Stimulated activated CD4-positive, alpha-beta T cell treated with anti-CD3 and anti-CD28 coated beads, Interleukin-12 subunit alpha, Interleukin-12 subunit beta, amount 100 ng/mL, for 4 hours (primary cell): ENCODE data around the gene GASK1A.

Experiments used
- DNase-seq: peaks from one replicate; pipeline ENCODE4 v3.0.0-alpha.2; 2020

The GASK1A gene

DNA sequence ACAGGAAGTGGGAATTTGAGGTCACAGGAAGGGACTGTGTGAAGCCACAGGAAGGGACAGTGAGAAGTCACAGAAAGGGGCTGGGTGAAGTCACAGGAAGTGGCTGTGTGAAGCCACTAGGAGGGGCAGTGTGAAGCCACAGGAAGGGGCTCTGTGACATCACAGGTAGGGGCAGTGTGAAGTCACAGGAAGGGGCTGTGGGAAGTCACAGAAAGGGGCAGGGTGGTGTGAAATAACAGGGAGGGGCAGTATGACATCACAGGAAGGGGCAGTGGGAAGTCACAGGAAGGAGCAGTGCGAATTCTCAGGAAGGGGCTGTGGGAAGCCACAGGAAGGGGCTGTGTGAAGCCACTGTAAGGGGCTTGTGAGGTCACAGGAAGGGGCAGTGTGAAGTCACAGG lies 35.8 kb downstream of the GASK1A start:
- DNase-seq, result no peak

DNA sequence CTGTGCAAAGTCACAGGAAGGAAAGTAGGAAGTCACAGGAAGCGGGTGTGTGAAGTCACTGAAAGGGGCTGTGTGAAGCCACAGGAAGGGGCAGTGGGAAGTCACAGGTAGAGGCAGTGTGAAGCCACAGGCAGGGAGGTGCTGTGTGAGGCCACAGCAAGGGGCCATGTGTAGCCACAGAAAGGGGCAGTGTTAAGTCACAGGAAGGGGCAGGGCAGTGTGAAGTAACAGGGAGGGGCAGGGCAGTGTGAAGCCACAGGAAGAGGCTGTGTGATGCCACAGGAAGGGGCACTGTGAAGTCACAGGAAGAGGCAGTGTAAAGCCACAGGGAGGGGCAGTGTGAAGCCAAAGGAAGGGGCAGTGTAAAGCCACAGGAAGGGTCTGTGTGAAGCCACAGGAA lies 36.5 kb downstream of the GASK1A start:
- DNase-seq, result no peak

DNA sequence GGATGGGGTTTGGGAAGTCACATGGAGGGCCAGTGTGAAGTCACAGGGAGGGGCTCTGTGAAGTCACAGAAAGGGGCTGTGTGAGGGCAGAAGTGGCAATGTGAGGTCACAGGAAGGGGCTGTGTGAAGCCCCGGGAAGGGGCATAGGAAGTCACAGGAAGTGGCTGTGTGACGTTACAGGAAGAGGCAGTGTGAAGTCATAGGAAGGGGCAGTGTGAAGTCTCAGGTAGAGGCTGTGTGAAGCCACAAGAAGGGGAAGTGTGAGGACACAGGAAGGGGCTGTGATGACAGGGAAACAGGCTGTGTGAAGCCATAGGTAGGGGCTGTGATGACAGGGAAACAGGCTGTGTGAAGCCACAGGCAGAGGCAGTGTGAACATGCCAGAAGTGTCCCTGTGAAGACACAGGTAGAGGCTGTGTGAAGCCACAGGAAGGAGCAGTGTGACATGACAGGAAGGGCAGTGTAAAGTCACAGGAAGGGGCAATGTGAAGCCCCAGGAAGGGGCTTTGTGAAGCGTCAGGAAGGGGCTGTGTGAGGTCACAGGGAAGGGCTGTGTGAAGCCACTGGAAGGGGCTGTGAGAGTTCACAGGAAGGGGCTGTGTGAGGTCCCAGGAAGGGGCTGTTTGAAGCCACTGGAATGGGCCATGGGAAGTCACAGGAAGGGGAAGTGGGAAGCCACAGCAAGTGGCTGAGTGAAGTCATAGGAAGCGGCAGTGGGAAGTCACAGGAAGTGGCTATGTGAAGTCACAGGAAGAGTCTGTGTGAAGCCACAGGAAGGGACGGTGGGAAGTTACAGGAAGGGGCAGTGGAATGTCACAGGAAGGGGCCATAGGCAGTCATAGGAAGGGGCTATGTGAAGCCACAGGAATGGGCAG lies 37.1 kb downstream of the GASK1A start:
- DNase-seq, result no peak

DNA sequence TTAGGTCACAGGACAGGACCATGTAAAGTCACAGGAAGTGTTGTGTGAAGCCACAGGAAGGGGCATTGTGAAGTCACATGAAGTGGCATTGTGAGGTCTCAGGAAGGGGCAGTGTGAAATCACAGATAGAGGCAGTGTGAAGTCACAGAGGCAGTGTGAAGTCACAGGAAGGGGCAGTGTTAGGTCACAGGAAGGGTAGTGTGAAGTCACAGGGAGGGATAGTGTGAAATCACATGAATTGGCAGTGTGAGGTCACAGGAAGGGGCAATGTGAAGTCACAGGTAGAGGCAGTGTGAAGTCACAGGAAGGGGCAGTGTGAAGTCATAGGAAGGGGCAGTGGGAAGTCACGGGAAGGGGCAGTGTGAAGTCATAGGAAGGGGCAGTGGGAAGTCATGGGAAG lies 37.9 kb downstream of the GASK1A start:
- DNase-seq, result no peak

DNA sequence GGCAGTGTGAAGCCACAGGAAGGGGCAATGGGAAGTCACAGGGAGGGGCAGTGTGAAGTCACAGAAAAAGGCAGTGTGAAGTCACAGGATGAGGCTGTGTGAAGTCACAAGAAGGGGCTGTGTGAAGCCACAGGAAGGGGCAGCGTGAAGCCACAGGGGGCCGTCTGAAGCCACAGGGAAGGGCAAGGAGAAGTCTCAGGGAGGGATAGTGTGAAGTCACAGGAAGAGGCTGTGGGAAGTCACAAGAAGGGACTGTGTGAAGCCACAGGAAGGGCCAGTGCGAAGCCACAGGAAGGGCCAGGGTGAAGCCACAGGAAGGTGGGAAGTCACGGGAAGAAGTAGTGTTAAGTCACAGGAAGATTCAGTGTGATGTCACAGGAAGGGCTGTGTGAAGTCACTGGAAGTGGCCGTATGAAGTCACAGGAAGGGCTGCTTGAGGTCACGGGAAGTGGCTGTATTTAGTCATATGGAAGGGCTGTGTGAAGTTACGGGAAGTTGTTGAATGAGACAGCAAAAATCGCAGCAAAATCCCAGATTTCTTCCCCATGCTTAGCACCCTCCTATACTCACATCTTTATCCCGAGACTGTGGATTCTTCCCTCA lies 38.6 kb downstream of the GASK1A start:
- no peak for DNase-seq

DNA sequence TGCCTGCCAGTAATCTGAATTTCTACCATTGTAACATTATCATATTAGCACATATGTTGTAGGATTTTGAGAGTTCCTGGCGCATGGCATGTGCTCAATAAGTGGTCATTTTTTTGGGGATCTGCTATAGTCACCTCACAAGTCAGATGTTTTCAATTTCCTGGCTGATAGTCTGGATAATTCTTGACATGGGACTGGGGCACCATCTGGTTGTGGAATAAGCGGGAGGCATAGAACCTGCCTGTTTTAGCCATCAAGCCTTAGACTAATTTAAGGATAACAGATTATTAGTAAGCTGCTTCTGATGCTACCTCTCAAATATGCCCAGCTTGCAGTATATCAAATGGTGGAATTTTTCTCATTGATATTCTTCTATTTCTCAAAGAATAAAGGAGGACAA lies 39.1 kb downstream of the GASK1A start:
- no peak for DNase-seq

DNA sequence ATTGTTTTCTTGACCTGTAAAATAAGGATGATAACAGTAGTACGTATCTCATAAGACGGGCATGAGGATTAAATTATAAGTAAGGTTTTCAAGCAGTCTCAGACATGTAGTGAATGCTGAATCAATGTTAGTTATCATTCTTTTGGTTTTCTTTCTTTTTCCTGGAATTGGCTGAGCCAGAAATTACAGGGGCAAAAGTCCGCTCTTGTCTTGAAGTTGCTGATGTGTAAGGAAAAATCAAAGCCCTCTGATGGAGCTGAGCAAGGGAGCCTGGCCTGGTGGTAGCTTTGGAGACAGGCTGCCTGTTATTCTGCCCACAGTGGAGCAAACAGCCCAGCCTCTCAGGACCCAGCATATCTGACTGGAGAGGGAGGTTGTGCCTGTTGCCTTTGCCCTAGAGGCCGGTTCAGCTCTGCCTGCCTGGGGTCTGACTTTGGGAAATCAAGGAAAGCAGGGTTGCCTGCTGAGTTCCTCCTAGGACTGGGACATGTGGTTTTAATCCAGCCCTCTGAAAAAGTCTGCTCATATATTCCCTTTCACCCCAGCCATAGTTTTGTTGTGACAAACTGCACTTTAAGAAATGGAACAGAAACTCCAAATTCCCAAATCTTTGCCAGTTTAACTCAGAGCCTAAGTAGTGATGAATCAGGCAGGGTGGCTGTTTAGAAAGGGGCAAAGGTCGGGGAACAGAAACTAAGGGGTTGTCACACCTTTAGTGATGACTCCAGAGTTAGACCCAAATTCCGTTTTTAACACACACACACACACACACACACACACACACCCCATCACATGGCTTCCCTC lies 40.1 kb downstream of the GASK1A start:
- no peak for DNase-seq

DNA sequence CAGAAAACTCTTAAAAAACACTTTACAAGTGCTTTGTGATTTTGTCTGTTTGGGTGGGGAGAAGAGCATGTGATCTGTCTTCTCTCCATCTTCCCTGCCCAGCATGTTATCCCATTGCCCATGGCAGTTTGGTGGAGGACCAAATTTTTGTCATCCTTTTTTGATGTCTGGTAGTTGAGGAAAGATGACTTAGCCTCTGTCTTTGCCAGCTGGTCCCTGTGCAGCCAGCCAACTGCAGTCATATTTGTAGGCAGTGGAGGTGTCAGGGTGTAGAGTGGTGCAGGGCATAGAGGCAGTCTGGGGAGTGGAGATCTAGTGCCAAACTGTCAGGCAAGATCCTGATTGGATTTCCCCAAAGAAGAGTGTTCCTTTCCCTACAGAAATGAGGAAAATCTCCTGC lies 40.7 kb downstream of the GASK1A start:
- DNase-seq, result no peak

DNA sequence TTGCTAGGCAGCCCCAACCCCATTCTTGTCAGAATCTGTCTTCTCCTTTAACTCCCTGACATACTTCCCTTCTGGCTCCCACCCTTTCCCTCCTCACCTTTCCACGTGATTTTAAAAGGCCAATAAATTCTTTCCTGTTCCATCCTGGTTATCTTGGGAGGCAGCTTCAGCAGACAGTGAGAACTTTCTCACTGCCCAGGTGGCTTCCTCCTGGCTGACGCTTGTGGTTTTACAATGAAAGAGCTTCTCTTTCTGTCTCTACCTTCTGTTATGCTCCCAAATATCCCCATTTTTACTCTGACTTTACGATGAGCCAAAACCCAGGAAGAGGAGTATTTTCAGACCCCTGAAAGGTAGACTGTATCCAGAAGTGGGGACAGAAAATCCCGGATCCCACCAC lies 42.1 kb downstream of the GASK1A start:
- DNase-seq, result no peak

DNA sequence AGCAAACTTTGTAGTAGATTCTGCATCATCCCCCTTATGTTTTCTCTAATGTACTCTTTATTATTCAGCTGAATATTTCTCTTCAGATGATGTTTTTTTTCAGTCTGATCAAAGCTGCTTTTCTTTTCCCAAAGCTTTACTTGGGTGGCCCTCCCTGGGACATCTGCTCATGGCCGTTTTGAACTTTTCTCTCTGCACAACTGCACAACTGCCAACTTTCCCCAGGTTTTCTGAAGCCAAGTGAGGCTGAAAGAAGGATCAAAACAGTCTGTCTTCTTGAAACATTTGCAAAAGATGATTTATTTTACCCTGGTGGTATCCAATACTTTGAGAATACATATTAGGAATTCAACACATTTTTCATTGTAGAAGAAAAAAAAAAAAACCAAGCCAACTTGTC lies 43.0 kb downstream of the GASK1A start:
- no peak for DNase-seq

DNA sequence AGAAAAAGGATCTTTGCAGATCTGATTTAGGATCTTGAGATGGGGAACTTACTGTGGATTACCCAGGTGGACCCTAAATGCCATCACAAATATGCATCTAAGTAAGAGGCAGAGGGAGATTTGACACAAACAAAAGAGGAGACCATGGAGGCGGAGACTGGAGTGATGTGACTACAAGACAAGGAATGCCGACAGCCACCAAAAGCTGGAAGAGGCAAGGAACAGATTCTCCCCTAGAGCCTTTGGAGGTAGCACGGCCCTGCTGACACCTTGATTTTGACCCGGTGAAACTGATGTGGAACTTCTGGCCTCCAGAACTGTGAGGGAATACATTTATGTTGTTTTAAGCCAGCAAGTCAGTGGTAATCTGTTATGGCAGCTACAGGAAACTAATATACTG lies 44.0 kb downstream of the GASK1A start:
- DNase-seq, result no peak

DNA sequence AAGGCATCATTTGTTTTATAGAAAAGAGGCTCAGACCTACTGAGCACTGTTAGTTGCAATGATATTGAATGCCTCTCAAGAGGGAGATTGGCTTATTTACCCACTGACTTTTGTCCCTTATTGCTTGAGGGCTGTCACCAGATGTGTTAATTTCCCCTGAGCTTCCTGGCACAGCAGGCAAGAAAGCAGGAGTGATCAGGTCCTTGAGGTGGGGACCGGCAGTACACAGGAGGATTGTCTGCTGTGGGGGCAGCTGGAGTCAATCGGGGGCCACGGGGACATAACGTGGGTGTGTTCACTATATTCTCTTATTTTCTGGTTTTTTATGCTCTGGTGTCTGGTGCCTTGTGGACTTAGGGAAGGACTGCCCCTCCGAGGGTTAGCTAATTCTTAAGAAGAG lies 44.6 kb downstream of the GASK1A start:
- no peak for DNase-seq

DNA sequence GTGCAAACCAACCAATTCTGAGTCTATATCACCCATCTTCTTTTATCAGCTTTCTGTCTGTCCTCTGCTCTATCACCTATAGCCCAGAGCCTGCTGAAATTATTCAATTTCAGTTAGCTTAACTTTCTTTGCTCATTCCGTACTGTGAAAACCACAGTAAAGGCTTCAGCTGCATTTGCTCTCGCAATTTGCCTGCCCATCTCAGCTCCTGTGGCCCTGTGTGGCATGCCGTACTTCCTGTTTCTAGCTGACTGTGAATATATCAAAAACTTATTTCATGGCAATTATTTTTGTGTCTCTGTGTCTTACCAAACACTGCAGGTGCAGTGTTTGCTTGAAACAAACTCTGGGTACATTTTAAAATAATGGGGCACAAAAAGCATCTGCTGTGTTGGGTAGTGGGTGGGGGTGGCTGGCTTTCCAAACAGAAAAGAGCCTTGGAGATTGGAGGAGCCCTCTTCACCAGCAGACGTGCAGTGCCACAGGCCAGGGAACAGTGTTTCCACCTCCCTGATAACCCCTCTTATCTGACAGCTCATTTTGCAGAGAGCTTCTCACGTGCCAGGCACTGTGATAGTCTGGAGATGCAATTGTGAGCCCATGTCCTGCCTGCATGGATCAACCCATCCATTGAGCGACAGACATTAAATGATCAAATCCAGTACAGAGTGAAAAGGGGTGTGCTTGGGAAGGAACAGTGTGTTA lies 45.2 kb downstream of the GASK1A start:
- peak; percentile 19 for DNase-seq

DNA sequence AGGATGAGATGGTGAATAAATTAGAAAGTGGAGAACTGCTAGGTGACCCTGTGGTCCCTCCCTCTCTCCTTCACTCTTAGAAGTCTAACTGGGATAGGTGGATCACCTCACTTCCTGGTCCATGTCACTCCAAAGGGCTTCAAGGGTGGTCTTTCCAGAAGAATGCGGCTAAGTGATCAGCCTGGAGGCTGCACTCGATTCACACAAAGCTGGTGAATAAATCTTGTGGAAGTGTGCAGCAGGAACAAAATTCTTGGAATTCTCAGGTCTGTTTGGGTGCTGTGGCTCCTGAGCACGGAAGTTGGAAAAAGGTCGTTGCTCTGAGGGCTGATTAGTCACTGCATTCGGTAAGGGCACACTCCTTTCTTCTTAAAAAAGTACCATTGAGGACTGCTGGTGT lies 46.3 kb downstream of the GASK1A start:
- DNase-seq, result no peak

DNA sequence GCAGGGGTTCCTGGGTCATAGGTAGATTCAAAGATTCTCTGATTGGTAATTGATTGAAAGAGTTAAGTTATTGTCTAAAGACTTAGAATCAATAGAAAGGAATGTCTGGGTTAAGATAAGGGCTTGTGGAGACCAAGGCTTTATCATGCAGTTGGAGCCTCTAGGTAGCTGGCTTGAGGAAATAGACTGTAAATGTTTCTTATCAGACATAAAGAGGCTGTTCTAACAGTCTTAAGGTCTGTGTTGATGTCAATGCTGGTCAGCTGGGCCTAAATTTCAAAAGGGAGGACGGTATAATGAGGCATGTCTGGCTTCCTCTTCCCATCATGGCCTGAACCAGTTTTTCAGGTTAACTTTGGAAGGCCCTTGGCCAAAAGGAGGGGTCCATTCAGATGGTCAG lies 48.9 kb downstream of the GASK1A start:
- DNase-seq, result no peak

DNA sequence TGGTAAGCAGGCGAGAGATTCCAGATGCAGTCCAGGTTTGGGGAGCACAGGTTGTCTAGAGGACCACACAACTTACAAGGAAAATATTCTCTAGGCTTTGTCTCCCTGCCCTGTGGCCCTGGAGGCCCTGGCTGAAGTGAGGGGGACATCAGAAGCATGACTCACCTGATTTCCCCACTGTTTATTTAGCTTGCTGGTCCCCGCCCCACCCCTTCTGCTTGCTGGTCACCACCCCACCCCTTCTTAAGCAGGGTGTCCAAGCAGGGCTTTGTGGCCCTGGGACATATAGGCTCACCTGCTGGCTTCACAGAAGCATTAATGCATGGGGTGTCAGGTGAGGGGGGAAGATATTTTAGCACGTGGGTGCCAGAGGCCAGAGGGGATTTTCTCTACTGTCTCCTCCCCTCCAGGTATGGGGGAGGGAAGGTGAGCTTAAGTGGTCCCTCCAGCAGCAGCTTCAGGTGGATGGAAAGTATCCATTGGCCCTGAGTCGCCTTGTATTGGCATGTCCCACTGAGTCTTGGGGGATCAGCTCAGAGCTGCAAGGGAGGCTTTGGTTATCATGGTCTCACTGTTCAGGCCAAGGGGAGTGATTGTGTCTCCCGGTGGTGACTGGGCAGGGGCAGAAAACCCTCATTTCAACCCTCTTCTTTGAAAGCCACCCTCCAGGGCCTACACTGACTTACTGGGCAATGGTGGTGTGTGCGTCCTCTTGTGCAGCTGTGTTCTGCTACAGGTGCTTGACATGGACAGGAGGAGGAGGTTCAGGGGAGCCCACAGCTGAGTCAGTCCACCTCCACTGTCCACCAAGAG lies 49.8 kb downstream of the GASK1A start:
- DNase-seq, result no peak

DNA sequence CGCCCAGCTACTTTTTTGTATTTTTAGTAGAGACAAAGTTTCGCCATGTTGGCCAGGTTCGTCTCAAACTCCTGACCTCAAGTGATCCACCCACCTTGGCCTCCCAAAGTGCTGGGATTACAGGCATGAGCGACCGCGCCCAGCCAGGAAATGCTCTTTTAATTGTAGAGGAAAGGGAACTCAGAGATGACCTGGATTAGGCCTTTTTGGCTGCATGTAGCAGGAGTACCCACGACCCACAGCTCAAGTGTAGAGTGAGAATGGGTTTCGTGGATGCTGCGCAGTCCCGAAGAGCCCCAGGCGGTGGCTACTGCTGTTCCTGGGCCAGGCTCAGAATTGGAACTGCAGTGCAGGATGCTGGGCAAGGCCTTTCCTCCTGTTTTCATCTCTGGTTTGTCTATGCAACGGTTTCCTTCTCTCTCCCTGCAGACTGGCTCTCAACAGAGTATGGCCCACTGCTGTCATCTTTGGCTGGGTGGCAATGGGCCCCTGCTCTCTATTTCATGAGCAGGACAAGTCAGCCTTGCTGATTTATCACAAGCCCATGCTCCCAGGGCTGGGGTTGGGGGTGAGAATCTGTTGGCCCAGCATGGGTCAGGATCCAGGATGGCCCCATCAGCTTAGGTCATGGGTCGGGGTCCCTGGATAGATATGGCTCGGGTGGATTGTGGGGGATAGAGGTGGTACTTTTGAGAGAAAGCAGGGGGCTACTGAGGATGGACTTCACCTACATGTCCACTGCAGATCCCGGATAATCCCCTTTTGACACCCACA lies 51.2 kb downstream of the GASK1A start:
- no peak for DNase-seq

DNA sequence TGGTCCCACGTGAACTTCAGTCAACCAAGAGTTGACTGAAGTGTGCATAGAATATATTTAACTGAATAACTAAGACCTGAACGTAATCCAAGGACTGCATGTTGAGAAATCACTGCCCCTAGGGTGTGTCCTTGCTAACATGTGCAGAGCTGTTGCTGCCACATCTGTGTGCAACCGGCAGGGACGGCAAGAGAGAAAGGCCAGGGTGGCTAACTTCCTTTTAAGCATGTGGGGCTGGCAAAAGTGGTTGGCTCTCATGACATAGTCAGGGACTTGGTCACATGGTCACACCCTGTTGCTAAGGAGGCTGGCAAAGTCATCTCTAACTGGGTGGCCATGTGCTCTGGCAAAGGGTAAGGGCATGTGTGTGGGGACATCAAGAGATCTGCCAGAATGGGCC lies 52.4 kb downstream of the GASK1A start:
- no peak for DNase-seq

DNA sequence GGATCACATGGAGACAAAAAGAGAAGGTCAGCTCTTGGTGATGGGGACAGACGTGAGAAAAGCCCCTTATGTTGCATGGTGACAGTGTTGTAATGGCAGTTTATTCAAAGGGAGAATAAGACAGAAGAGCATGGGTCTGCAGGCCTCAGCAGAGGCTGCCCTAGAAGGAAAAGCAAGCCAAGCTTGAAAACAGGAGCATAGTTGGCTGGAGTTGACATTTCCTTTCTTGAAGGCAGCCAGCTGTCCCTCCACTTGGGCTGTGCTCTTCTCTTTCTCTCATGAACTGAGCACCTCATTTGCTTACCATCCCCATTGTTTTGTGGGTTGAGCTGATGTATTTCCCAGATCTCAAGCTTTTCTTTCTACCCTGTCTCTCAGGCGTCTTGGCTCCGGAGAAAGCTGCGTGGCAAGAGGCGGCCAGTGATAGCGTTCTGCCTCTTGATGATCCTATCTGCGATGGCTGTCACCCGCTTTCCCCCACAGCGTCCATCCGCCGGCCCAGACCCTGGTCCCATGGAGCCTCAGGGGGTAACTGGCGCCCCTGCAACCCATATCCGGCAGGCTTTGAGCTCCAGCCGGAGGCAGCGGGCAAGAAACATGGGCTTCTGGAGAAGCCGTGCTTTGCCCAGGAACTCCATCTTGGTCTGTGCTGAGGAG lies 52.9 kb downstream of the GASK1A start:
- no peak for DNase-seq

DNA sequence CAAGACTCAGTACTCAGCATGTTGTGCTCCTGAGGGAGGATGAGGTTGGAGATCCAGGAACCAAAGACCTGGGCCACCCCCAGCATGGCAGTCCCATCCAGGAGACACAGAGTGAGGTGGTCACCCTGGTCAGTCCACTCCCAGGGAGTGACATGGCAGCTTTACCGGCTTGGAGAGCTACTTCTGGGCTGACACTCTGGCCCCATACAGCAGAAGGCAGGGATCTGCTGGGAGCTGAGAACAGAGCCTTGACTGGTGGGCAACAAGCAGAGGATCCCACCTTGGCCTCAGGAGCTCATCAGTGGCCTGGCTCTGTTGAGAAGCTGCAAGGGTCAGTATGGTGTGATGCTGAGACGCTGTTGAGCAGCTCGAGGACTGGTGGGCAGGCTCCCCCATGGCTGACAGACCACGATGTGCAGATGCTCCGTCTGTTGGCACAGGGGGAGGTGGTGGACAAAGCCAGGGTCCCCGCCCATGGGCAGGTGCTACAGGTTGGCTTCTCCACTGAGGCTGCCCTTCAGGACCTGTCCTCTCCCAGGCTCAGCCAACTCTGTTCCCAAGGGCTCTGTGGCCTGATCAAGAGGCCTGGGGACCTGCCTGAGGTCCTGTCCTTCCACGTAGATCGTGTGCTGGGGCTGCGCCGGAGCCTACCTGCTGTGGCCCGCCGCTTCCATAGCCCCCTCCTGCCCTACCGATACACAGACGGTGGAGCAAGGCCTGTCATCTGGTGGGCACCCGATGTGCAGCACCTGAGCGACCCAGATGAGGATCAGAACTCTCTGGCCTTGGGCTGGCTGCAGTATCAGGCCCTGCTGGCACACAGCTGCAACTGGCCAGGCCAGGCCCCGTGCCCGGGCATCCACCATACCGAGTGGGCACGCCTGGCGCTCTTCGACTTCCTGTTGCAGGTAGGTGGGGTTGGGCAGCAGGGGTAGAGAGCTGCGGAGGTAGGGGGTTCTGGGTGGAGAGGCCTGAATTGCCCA lies 53.8 kb downstream of the GASK1A start:
- no peak for DNase-seq
